ENCODE results near the gene PIK3C3.

The PIK3C3 gene

GRCh38 chr18:42051411-42051810 is 96.4 kb downstream of the PIK3C3 start:
- peaks cover 14% of the 10 kb centered on the region for H3K36me3 ChIP-seq (ENCODE audit: insufficient read depth, low read depth, low read length)
- H3K27me3 ChIP-seq (ENCODE audit: insufficient read depth, low read length) = no peaks in the 10 kb centered on the region
- no peak overlapping the region for H3K27ac ChIP-seq (ENCODE audit: low read length)
- no peaks in the 10 kb centered on the region; the same call in 1 of the 2 replicates for H3K4me1 ChIP-seq (ENCODE audit: insufficient read depth, low read length)
- no peak overlapping the region for H3K9ac ChIP-seq (ENCODE audit: low read depth, low read length)
- H3K4me3 ChIP-seq (ENCODE audit: low read length) = no peak overlapping the region
- H3K9me3 ChIP-seq (ENCODE audit: insufficient read depth, low read depth, low read length) = no peaks in the 10 kb centered on the region

DNA sequence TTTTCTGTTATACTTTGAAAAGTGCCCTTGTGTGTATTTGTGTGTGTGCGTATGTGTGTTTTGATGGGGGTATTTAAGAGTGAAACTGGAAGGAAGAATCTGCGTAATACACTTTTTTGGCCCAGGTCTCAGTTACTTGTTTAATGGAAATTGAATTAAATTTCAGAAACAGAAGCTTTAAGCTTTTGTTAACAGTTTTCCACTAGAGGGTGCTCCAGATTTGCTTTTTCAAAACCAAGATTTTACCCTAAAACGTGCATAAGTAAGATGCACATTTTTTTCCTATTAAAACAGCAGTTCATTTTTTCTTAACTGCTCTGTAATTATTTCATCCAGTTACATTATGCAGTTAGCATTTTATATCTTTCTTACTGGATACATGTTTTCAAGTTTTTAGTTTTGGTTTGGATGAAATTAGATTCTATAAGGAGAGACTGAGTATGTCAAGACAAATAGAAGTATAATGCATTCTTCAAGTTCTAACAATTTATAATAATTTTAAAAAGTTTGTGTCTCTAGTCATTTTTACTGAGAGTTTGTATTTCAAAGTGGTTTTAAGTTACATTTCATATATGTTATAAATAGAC is 97.2 kb downstream of the PIK3C3 start:
- Histone ChIP-seq H3K4me3 (ENCODE audit: low read length) (no peak overlapping the region), H3K27ac (ENCODE audit: low read length) (no peak overlapping the region), H3K9ac (ENCODE audit: low read depth, low read length) (no peak overlapping the region), H3K9me3 (ENCODE audit: insufficient read depth, low read depth, low read length) (no peaks in the 10 kb centered on the region), H3K4me1 (ENCODE audit: insufficient read depth, low read length) (no peaks in the 10 kb centered on the region; the same call in 1 of the 2 replicates), H3K36me3 (ENCODE audit: insufficient read depth, low read depth, low read length) (peaks cover 14% of the 10 kb centered on the region), H3K27me3 (ENCODE audit: insufficient read depth, low read length) (no peaks in the 10 kb centered on the region)

DNA sequence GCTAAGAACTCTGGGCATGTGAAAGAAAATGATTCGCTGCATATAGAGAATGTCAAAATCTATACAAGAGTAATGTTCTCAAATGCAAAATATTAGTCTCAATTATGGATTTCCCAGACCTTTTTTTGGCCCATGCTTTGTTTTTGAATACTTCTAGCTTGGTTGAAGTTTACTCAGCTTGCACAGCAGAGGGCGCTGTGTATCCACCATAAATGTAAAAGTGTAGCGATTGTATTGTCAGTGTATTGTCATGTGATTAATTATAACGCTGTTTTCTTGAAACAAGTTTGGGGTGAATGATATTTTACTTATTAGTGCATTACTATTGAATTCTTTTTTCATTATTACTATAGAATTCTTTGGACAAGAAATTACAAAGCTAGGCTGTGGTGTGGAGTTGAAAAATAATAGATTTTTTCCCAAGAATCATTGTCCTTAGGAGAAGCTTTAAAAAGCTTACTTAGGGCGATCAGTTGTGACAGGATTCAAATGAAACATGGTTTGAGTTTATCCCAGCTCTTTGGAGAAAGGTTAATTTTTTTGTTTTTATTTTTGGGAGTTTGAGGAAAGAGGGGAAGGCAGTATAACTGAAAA is 98.3 kb downstream of the PIK3C3 start:
- Histone ChIP-seq H3K4me3 (ENCODE audit: low read length) (no peak overlapping the region), H3K27ac (ENCODE audit: low read length) (no peak overlapping the region), H3K36me3 (ENCODE audit: insufficient read depth, low read depth, low read length) (peaks cover 14% of the 10 kb centered on the region), H3K9me3 (ENCODE audit: insufficient read depth, low read depth, low read length) (no peaks in the 10 kb centered on the region), H3K27me3 (ENCODE audit: insufficient read depth, low read length) (no peaks in the 10 kb centered on the region), H3K9ac (ENCODE audit: low read depth, low read length) (no peak overlapping the region), H3K4me1 (ENCODE audit: insufficient read depth, low read length) (no peaks in the 10 kb centered on the region; the same call in 1 of the 2 replicates)

GRCh38 chr18:42064109-42064508 is 109.1 kb downstream of the PIK3C3 start:
- Histone ChIP-seq H3K27me3 (ENCODE audit: insufficient read depth, low read length) (no peaks in the 10 kb centered on the region), H3K9me3 (ENCODE audit: insufficient read depth, low read depth, low read length) (no peaks in the 10 kb centered on the region), H3K4me1 (ENCODE audit: insufficient read depth, low read length) (peaks cover 2% of the 10 kb centered on the region; the same call in 1 of the 2 replicates), H3K9ac (ENCODE audit: low read depth, low read length) (no peak overlapping the region), H3K27ac (ENCODE audit: low read length) (no peak overlapping the region), H3K4me3 (ENCODE audit: low read length) (no peak overlapping the region), H3K36me3 (ENCODE audit: insufficient read depth, low read depth, low read length) (peaks cover 20% of the 10 kb centered on the region; the same call in 1 of the 2 replicates)

DNA sequence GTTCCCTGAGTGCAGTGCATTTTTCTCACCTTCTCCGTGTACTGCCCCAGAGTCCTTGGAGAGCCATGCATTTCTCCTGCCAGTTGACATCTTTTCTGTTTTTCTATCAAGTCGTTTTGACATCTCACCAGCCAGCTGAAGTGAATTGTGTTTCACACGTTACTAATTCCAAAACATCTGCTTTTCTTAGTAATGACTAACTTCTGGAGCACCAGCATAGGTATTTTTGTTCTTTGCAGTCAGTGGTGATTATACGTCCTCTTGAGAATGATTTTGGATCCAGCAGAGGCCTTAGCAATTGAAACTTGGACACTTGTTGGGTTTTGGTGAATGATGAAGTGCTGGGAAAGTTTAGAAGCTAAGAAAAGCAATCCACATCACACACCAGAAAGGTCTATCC is 112.5 kb downstream of the PIK3C3 start:
- Histone ChIP-seq H3K36me3 (ENCODE audit: insufficient read depth, low read depth, low read length) (peaks cover 32% of the 10 kb centered on the region), H3K4me1 (ENCODE audit: insufficient read depth, low read length) (peaks cover 2% of the 10 kb centered on the region; the same call in 1 of the 2 replicates)

GRCh38 chr18:42068030-42068429 is 113.0 kb downstream of the PIK3C3 start:
- peaks cover 37% of the 10 kb centered on the region for H3K36me3 ChIP-seq (ENCODE audit: insufficient read depth, low read depth, low read length)
- no peak overlapping the region for H3K4me3 ChIP-seq (ENCODE audit: low read length)
- H3K9me3 ChIP-seq (ENCODE audit: insufficient read depth, low read depth, low read length) = no peaks in the 10 kb centered on the region
- peaks cover 2% of the 10 kb centered on the region; the same call in 1 of the 2 replicates for H3K4me1 ChIP-seq (ENCODE audit: insufficient read depth, low read length)
- H3K9ac ChIP-seq (ENCODE audit: low read depth, low read length) = no peak overlapping the region
- no peaks in the 10 kb centered on the region for H3K27me3 ChIP-seq (ENCODE audit: insufficient read depth, low read length)
- H3K27ac ChIP-seq (ENCODE audit: low read length) = no peak overlapping the region

More for the DNA sequence above, 112.5 kb downstream of the PIK3C3 start:
- Histone ChIP-seq H3K27ac (ENCODE audit: low read length) (no peak overlapping the region), H3K9me3 (ENCODE audit: insufficient read depth, low read depth, low read length) (no peaks in the 10 kb centered on the region), H3K27me3 (ENCODE audit: insufficient read depth, low read length) (no peaks in the 10 kb centered on the region), H3K9ac (ENCODE audit: low read depth, low read length) (no peak overlapping the region), H3K4me3 (ENCODE audit: low read length) (no peak overlapping the region)

DNA sequence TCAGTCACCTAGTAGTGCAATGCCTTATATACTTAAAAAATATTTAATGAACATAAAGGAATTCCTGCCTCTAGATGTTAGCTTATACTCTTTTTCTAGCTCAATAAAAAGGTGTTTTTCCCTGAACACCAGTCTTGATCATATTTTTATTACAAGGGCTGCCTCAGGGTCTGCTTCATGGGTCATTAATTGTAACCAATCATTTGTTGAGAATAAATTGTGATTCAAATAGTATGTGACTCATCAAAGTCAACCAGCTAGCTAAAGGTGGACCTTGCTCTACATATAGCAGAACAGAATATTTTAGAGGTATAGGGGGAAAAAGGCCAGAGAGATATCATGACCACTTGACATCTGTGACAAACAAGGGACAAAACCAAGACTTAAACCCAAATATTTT is 114.0 kb downstream of the PIK3C3 start:
- H3K36me3 ChIP-seq (ENCODE audit: insufficient read depth, low read depth, low read length) = peaks cover 44% of the 10 kb centered on the region

GRCh38 chr18:42072407-42072806 is 117.4 kb downstream of the PIK3C3 start:
- H3K27ac ChIP-seq (ENCODE audit: low read length) = no peak overlapping the region
- no peaks in the 10 kb centered on the region for H3K27me3 ChIP-seq (ENCODE audit: insufficient read depth, low read length)
- no peak overlapping the region for H3K4me3 ChIP-seq (ENCODE audit: low read length)
- H3K4me1 ChIP-seq (ENCODE audit: insufficient read depth, low read length) = no peaks in the 10 kb centered on the region
- H3K9ac ChIP-seq (ENCODE audit: low read depth, low read length) = no peak overlapping the region
- H3K9me3 ChIP-seq (ENCODE audit: insufficient read depth, low read depth, low read length) = no peaks in the 10 kb centered on the region
- peaks cover 39% of the 10 kb centered on the region for H3K36me3 ChIP-seq (ENCODE audit: insufficient read depth, low read depth, low read length)

More for the DNA sequence above, 114.0 kb downstream of the PIK3C3 start:
- Histone ChIP-seq H3K9me3 (ENCODE audit: insufficient read depth, low read depth, low read length) (no peaks in the 10 kb centered on the region), H3K9ac (ENCODE audit: low read depth, low read length) (no peak overlapping the region), H3K27ac (ENCODE audit: low read length) (no peak overlapping the region), H3K4me3 (ENCODE audit: low read length) (no peak overlapping the region), H3K4me1 (ENCODE audit: insufficient read depth, low read length) (peaks cover 2% of the 10 kb centered on the region; the same call in 1 of the 2 replicates), H3K27me3 (ENCODE audit: insufficient read depth, low read length) (no peaks in the 10 kb centered on the region)

DNA sequence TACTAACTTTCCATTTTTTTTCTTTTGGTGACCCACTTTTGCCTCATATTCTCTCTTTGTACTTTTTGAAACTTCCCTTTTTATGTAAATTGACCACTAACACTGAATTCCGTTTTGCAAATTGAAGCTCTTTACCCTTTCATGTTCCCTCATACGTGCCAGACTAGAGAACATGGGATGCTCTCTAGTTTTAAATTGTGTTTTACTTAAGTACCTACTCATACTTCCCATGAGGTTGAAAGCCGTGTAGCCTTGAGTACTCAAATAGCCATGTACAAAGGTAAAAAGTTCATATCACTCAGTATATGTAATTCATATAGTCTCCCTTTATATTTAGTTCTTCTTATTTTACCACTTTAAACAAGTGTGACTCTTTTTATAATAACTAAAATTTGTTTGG is 119.7 kb downstream of the PIK3C3 start:
- Histone ChIP-seq H3K27ac (ENCODE audit: low read length) (no peak overlapping the region), H3K9ac (ENCODE audit: low read depth, low read length) (no peak overlapping the region), H3K9me3 (ENCODE audit: insufficient read depth, low read depth, low read length) (no peaks in the 10 kb centered on the region), H3K27me3 (ENCODE audit: insufficient read depth, low read length) (no peaks in the 10 kb centered on the region), H3K4me1 (ENCODE audit: insufficient read depth, low read length) (no peaks in the 10 kb centered on the region), H3K36me3 (ENCODE audit: insufficient read depth, low read depth, low read length) (peaks cover 45% of the 10 kb centered on the region), H3K4me3 (ENCODE audit: low read length) (no peak overlapping the region)

DNA sequence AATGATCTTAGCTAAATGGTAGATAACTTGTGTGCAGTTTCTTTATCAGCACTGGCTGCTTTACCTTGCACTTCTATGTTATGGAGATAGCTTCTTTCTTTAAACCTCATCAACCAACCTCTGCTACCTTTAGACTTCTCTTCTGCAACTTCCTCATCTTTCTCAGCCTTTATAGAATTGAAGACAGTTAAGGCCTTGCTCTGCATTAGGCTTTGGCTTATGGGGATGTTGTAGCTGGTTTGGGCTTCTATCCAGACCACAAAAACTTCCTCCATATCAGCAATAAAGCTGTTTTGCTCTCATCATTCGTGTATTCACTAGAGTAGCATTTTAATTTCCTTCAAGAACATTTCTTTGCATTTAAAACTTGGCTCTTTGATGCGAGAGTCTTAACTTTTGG is 123.7 kb downstream of the PIK3C3 start:
- Histone ChIP-seq H3K27ac (ENCODE audit: low read length) (no peak overlapping the region), H3K4me3 (ENCODE audit: low read length) (no peak overlapping the region), H3K4me1 (ENCODE audit: insufficient read depth, low read length) (no peaks in the 10 kb centered on the region), H3K9me3 (ENCODE audit: insufficient read depth, low read depth, low read length) (no peaks in the 10 kb centered on the region), H3K27me3 (ENCODE audit: insufficient read depth, low read length) (no peaks in the 10 kb centered on the region), H3K36me3 (ENCODE audit: insufficient read depth, low read depth, low read length) (peaks cover 29% of the 10 kb centered on the region), H3K9ac (ENCODE audit: low read depth, low read length) (no peak overlapping the region)

- Histone ChIP-seq H3K27me3 (ENCODE audit: insufficient read depth, low read length) (no peaks in the 10 kb centered on the region), H3K27ac (ENCODE audit: low read length) (no peak overlapping the region), H3K9ac (ENCODE audit: low read depth, low read length) (no peak overlapping the region), H3K36me3 (ENCODE audit: insufficient read depth, low read depth, low read length) (peaks cover 26% of the 10 kb centered on the region), H3K9me3 (ENCODE audit: insufficient read depth, low read depth, low read length) (no peaks in the 10 kb centered on the region), H3K4me1 (ENCODE audit: insufficient read depth, low read length) (no peaks in the 10 kb centered on the region), H3K4me3 (ENCODE audit: low read length) (no peak overlapping the region)
These were observed 125.3 kb downstream of the PIK3C3 start for GRCh38 chr18:42080340-42080739.
